ENCODE results near the gene LRRC8D.

The LRRC8D gene

GRCh38 chr1:89952605-89953130 is 131.8 kb downstream of the LRRC8D start:
- no peak for DNase-seq (ENCODE audit: low read depth)
- no peak overlapping the region for H3K4me3 ChIP-seq (ENCODE audit: low read depth, low read length)
- TF ChIP-seq, protein P1, sequence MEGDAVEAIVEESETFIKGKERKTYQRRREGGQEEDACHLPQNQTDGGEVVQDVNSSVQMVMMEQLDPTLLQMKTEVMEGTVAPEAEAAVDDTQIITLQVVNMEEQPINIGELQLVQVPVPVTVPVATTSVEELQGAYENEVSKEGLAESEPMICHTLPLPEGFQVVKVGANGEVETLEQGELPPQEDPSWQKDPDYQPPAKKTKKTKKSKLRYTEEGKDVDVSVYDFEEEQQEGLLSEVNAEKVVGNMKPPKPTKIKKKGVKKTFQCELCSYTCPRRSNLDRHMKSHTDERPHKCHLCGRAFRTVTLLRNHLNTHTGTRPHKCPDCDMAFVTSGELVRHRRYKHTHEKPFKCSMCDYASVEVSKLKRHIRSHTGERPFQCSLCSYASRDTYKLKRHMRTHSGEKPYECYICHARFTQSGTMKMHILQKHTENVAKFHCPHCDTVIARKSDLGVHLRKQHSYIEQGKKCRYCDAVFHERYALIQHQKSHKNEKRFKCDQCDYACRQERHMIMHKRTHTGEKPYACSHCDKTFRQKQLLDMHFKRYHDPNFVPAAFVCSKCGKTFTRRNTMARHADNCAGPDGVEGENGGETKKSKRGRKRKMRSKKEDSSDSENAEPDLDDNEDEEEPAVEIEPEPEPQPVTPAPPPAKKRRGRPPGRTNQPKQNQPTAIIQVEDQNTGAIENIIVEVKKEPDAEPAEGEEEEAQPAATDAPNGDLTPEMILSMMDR (IDR thresholded peaks at IDR 0.05; ENCODE audit: insufficient read depth, low read depth, low read length, missing control alignments) = no peak

DNA sequence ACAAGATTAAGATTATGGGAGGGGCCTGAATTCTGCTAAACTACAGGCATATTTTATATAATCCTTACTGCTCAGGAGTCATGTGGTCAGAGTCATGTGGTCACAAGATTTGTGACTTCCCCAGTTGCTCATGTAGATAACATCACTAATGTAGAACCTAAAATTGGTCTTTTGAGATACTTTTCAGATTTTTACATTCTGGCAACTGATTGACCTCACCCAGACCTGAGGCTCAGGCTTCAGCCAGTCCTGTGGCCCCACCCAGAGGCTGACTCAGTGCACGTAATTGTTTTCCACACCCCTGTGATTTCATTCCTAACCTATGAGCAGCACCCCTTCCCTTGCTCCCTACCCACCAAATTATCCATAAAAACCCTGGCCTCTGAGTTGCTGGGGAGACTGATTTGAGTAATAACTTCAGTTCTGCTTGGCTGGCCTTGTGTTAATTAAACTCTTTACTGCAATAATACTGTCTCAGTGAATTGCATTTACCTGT is 132.3 kb downstream of the LRRC8D start:
- TF ChIP-seq, protein P1 (IDR thresholded peaks at IDR 0.05; ENCODE audit: insufficient read depth, low read depth, low read length, missing control alignments) = peak; percentile 30
- peak; percentile 54 for DNase-seq (ENCODE audit: low read depth)
- no peak overlapping the region for H3K4me3 ChIP-seq (ENCODE audit: low read depth, low read length)

DNA sequence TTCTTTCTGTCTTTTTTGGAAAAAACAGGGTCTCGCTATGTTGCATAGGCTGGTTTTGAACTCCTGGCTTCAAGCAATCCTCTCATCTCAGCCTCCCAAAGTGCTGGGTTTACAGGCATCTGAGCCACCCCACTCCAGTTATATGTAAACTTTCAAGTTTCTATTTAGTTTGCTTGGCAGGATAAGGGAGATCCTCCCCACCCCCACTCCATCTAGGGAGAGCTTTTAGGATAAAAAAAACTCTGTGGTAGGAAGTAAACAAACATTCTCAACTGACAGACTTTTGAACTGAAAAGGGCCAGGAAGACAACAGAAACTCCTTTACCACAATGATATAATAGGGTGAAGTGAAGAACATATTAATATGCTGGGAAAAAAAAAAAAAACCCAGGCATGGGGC is 133.1 kb downstream of the LRRC8D start:
- no peak for DNase-seq (ENCODE audit: low read depth)
- TF ChIP-seq, protein P1 (IDR thresholded peaks at IDR 0.05; ENCODE audit: insufficient read depth, low read depth, low read length, missing control alignments) = no peak
- no peak overlapping the region for H3K4me3 ChIP-seq (ENCODE audit: low read depth, low read length)

- TF ChIP-seq, protein P1 (IDR thresholded peaks at IDR 0.05; ENCODE audit: insufficient read depth, low read depth, low read length, missing control alignments) = no peak
- no peak overlapping the region for H3K4me3 ChIP-seq (ENCODE audit: low read depth, low read length)
- no peak for DNase-seq (ENCODE audit: low read depth)
Observed at GRCh38 chr1:89954401-89954800, 133.6 kb downstream of the LRRC8D start.

GRCh38 chr1:89955311-89956205 is 134.7 kb downstream of the LRRC8D start:
- no peak overlapping the region for H3K4me3 ChIP-seq (ENCODE audit: low read depth, low read length)
- DNase-seq (ENCODE audit: low read depth) = no peak
- TF ChIP-seq, protein P1 (IDR thresholded peaks at IDR 0.05; ENCODE audit: insufficient read depth, low read depth, low read length, missing control alignments) = no peak

- H3K4me3 ChIP-seq (ENCODE audit: low read depth, low read length) = no peak overlapping the region
- no peak for DNase-seq (ENCODE audit: low read depth)
- TF ChIP-seq, protein P1 (IDR thresholded peaks at IDR 0.05; ENCODE audit: insufficient read depth, low read depth, low read length, missing control alignments) = no peak
Observed at GRCh38 chr1:89957107-89957506, 136.3 kb downstream of the LRRC8D start.
